GM08714 (cell line): Measurements from ENCODE around the gene GID4.

Experiments used
- H3K4me3 ChIP-seq: fragments of 200-500 bp; sonication (Bioruptor generic); 2 replicates; pipeline ENCODE4 v1.5.1; 2014; ENCODE audit warnings: mild to moderate bottlenecking, low read length, inconsistent platforms
- ZNF274 ChIP-seq: IDR thresholded peaks from 2 replicates; pipeline ENCODE4 v1.6.1; 2012; ENCODE audit warnings: mild to moderate bottlenecking, low read depth, low read length

The GID4 gene

DNA sequence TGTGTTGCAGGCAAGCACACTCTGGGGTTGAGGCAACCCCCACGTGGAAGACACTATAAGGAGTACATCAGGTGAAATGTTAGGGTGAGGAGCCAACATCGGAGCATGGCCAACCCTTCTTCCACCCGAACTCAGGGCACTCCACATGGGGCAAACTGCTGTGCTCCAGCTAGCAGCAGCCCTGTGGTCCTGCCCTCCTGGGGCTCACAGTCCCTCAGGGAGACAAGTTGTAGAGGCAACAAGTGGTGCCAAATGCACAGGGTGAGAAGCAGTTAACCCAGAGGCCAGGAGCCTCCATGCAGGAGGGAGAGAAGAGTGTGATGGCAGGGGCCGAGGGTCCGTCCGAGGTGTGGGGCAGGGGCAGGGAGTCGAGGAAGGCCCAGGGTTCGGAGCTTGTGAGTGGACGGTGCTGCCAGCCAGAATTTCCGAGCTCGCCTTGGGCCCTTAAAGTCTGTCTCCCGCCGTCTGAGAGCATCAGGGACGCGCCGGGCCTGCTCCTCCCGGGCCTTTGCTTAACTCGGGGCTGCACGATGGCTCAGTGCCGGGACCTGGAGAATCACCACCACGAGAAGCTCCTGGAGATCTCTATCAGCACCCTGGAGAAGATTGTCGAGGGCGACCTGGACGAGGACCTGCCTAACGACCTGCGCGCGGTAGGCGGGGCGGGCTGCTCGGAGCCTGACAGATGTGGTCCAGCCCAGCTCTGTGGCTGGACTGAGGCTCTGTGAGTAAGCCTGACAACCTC lies 32.5 kb upstream of the GID4 start:
- no peak overlapping the region for H3K4me3 ChIP-seq
- no peak for TF ChIP-seq ZNF274

DNA sequence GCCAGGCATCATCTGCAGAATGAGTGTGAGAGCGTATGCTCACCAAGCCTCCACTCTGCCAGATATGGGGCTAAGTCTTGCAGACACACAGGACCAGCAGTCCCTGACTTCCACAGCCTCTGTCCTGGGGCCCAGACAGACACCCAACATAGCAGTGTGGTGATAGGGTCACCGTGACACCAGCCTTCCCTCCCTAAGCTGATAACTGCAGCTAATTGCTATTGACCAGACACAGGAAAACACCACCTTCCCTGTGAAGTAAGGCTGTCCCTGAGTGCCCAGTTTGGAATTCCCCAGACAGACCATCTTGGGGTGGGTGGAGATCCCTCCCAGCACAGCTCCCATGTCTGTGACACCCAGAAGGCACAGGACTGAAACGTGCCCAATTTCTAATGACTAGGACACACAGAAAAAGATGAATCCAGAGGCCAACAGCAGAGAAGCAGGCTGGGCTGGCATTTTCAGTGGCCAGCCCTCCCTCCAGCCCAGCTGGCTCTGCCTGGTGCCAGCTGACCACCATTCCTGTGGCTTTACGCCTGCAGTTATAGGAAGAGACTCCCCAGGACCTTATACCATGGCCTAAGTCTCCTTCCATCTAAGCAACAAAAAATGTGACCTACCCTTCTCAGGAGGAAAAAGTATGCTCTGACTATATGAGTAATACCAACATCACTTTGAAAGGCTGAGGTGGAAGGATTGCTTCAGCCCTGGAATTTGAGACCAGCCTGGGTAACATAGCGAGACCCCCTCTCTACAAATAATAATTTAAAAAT lies 30.5 kb upstream of the GID4 start:
- H3K4me3 ChIP-seq, result no peak overlapping the region
- TF ChIP-seq ZNF274, result no peak

GRCh38 chr17:18009609-18010420 lies 29.4 kb upstream of the GID4 start:
- H3K4me3 ChIP-seq, result no peak overlapping the region
- TF ChIP-seq ZNF274, result no peak

DNA sequence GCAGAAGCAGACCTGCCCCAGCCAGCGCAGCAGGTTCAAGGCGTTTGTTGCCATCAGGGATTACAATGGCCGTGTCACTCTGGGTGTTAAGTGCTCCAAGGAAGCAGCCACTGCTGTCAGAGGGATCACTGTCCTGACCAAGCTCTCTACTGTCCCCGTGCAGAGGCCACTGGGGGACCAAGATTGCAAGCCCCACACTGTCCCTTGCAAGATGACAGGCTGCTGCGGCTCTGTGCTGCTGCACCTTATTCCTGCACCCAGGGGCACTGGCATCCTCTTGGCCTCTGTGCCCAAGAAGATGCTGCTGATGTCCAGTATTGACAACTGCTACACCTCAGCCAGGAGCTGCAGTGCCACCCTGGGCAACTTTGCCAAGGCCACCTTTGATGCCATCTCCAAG lies 27.9 kb upstream of the GID4 start:
- H3K4me3 ChIP-seq, result no peak overlapping the region
- no peak for TF ChIP-seq ZNF274

GRCh38 chr17:18014006-18014405 lies 25.2 kb upstream of the GID4 start:
- H3K4me3 ChIP-seq, result no peak overlapping the region
- TF ChIP-seq ZNF274, result no peak

DNA sequence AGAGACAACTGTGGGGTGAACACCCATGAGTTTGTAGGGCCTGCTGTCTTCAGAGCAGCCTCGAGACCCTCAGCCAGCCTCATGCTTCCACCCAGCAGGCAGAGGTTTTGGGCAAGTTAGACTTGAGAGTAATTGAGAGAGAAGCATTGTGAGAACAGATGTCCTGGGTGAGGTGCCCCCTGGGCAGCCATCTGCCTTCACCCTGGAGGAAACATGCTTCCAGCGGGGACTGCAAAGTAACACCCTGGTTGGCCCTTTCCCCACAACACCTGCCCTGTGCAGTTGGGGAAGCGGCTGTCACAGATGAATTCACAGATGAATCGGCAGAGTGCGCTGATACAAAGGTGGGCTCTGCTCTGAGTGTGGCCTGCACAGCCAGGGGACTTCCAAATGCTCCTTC lies 23.6 kb upstream of the GID4 start:
- no peak for TF ChIP-seq ZNF274
- H3K4me3 ChIP-seq, result no peak overlapping the region

DNA sequence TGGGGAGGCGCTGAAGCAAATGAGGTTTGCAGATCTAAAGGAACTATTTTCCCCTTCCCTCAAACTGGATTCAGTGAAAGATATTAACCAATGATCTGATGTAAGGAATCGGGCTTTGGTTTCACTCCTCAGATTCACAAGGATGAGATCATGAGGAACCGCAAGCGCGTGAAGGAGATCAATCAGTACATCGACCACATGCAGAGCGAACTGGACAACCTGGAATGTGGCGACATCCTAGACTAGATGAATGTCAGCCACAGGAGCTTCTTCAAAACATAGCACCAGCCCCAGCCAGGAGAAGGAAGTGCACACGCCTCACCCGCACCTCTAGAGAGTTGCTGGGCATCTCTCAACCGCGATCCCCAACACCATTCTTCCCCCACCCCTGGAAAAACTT lies 22.8 kb upstream of the GID4 start:
- H3K4me3 ChIP-seq, result no peak overlapping the region
- TF ChIP-seq ZNF274, result no peak

- no peak overlapping the region for H3K4me3 ChIP-seq
- TF ChIP-seq ZNF274, result no peak
Measured at GRCh38 chr17:18017958-18018357, 21.2 kb upstream of the GID4 start.

DNA sequence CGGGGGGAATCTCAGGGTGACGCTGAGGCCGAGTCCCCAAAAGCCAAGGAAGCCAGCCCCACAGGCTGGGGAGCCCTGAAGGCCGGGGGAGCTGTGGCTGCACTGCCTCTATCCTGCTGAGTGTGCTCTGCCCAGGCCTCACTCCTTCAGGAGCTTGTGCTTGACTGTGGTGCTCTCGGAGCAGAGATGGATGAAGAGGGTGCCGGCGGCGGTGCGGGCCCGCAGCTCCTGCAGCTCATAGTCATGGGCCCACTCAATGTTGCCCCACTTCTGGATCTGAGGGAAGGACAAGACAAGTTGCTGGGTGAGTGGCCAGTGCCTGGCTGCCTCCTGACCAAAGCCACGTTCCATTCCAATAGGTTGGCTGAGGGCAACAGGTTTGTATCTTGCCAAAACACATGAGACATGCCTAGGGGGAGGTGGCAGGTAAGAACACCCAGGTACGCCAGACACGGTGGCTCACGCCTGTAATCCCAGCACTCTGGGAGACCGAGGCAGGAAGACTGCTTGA lies 20.7 kb upstream of the GID4 start:
- no peak overlapping the region for H3K4me3 ChIP-seq
- no peak for TF ChIP-seq ZNF274

DNA sequence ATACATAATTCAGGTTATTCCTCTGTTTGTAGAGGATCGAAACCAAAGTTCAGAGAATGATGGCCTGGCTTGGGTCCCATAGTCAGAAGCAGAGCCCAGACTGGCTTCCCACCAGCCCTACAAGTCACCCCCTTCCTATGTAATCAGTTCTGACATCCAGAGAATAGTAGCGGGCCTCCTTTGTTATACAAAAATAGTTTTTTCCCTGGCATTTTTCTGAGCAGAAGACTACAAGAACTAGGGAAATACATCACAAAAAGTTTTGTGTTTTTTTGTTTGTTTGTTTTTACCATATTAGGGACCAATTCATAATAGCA lies 19.4 kb upstream of the GID4 start:
- no peak overlapping the region for H3K4me3 ChIP-seq
- TF ChIP-seq ZNF274, result no peak

- no peak overlapping the region for H3K4me3 ChIP-seq
- no peak for TF ChIP-seq ZNF274
Measured at GRCh38 chr17:18020971-18021370, 18.2 kb upstream of the GID4 start.

DNA sequence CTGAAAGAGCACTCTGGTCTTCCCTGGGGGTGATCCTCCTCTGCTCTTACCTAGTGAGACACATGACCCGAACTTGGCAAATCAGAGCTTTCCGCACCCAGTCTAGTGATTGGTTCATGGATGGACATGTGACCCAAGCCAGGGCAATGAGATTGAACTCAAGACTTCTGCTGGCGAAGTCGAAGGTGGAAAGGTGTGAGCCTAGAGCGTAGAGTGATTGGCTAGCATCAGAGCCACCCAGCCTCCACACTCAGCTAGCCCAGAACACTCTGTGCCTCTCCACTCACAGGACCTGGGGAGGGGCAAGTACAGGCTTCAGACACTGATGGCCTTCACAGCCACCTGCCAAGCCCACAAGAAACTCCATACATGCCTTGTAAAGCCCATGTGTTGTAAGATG lies 17.8 kb upstream of the GID4 start:
- TF ChIP-seq ZNF274, result no peak
- no peak overlapping the region for H3K4me3 ChIP-seq

DNA sequence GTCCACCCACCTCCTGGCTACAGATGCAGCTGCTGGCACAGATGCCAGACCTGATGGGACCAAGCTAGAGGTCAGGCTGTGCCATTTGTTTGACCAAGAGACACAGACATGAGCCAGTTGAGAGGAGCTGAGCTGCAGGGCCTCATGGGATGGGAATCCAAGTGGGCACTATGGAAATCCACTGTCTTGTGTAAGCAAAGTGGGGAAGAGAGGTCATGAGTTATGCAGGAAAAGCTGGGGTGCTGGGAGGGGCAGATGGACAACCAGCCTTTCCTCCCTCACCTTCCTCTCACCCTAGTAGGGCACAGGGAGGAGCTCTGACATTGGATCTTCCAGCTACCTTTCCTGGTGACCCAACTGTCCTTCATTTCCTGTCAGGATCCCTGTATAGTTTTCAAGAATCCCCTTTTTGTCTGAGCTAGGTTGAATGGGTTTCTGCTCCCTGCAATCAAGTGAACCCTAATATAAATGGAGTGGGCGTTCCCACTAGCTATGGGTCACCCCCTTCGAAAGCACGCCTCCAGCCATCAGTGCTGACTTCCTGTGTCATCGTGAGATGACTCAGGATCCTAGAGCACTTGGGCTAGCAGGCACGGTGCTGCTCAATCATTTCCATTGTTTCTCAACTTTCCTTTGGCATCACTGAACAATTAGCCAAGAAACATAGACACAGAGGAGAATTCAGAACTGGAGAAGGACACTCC lies 13.8 kb upstream of the GID4 start:
- no peak for TF ChIP-seq ZNF274
- H3K4me3 ChIP-seq, result no peak overlapping the region
